H9 (cell line): Measurements from ENCODE around the gene IRAK4. TPM values are rescaled to one million over a fixed set of nuclear protein-coding genes. Genes with fewer than 3 reads are reported as not detected.

Experiments
- DNase-seq: peaks from one replicate; pipeline ENCODE4 v3.0.0-alpha.2; 2017
- H2AFZ ChIP-seq: one replicate; pipeline ENCODE4 v1.6.1; 2013; ENCODE audit warnings: mild to moderate bottlenecking, low read length, control low read depth, moderate library complexity
- H2AK5ac ChIP-seq: 2 replicates; pipeline ENCODE4 v1.6.1; 2013; ENCODE audit warnings: low read length, control low read depth, mixed read lengths; ENCODE audit not compliant: insufficient read length
- H2BK120ac ChIP-seq: one replicate; pipeline ENCODE4 v1.6.1; 2013; ENCODE audit warnings: low read depth, mild to moderate bottlenecking, low read length, control low read depth, inconsistent platforms; ENCODE audit not compliant: poor library complexity, severe bottlenecking
- H2BK12ac ChIP-seq: 2 replicates; pipeline ENCODE4 v1.6.1; 2013; ENCODE audit warnings: low read length, control low read depth, mixed read lengths, low read depth; ENCODE audit not compliant: insufficient read length
- H2BK15ac ChIP-seq: 2 replicates; pipeline ENCODE4 v1.6.1; 2013; ENCODE audit warnings: low read depth, low read length, control low read depth
- H2BK20ac ChIP-seq: one replicate; pipeline ENCODE4 v1.6.1; 2013; ENCODE audit warnings: low read depth, mild to moderate bottlenecking, low read length, control low read depth, inconsistent platforms; ENCODE audit not compliant: poor library complexity, severe bottlenecking
- H2BK5ac ChIP-seq: 2 replicates; pipeline ENCODE4 v1.6.1; 2013; ENCODE audit warnings: low read length, control low read depth, mixed read lengths; ENCODE audit not compliant: insufficient read length
- H3K14ac ChIP-seq: 2 replicates; pipeline ENCODE4 v1.6.1; 2013; ENCODE audit warnings: low read length, control low read depth; ENCODE audit not compliant: insufficient read depth
- H3K18ac ChIP-seq: 2 replicates; pipeline ENCODE4 v1.6.1; 2013; ENCODE audit warnings: low read depth, mild to moderate bottlenecking, mixed read lengths, low read length, control low read depth; ENCODE audit not compliant: insufficient read length
- H3K23ac ChIP-seq: 2 replicates; pipeline ENCODE4 v1.6.1; 2013; ENCODE audit warnings: low read length, control low read depth, mixed read lengths, low read depth; ENCODE audit not compliant: insufficient read length
- H3K23me2 ChIP-seq: 2 replicates; pipeline ENCODE4 v1.6.1; 2013; ENCODE audit warnings: low read depth, mild to moderate bottlenecking, mixed read lengths, low read length, control low read depth; ENCODE audit not compliant: insufficient read length, poor library complexity, severe bottlenecking
- H3K27ac ChIP-seq: 2 replicates; pipeline ENCODE4 v1.5.1; 2013; ENCODE audit warnings: low read length, control low read depth, mixed read lengths, low read depth; ENCODE audit not compliant: insufficient read length
- H3K27me3 ChIP-seq: 2 replicates; pipeline ENCODE4 v1.6.1; 2013; ENCODE audit warnings: low read length, control low read depth, inconsistent platforms; ENCODE audit not compliant: insufficient read depth
- H3K4ac ChIP-seq: 2 replicates; pipeline ENCODE4 v1.6.1; 2013; ENCODE audit warnings: low read depth, mild to moderate bottlenecking, control low read depth, inconsistent platforms, low read length, moderate library complexity
- H3K4me1 ChIP-seq: 2 replicates; pipeline ENCODE4 v1.6.1; 2013; ENCODE audit warnings: low read length, control low read depth, inconsistent platforms; ENCODE audit not compliant: insufficient read depth
- H3K4me2 ChIP-seq: 2 replicates; pipeline ENCODE4 v1.6.1; 2013; ENCODE audit warnings: low read length, control low read depth, mixed read lengths; ENCODE audit not compliant: insufficient read length, insufficient read depth
- H3K56ac ChIP-seq: 2 replicates; pipeline ENCODE4 v1.6.1; 2013; ENCODE audit warnings: low read depth, mild to moderate bottlenecking, mixed read lengths, low read length, control low read depth; ENCODE audit not compliant: insufficient read length
- H3K79me1 ChIP-seq: 2 replicates; pipeline ENCODE4 v1.6.1; 2013; ENCODE audit warnings: low read depth, mild to moderate bottlenecking, moderate library complexity, low read length, control low read depth, inconsistent platforms; ENCODE audit not compliant: insufficient read depth, poor library complexity, severe bottlenecking
- H3K79me2 ChIP-seq: 2 replicates; pipeline ENCODE4 v1.6.1; 2013; ENCODE audit warnings: low read length, control low read depth, inconsistent platforms; ENCODE audit not compliant: insufficient read depth
- H3K9ac ChIP-seq: 2 replicates; pipeline ENCODE4 v1.6.1; 2013; ENCODE audit warnings: low read length, control low read depth, mixed read lengths; ENCODE audit not compliant: insufficient read length; ENCODE audit errors: extremely low read depth
- H3K9me3 ChIP-seq: one replicate; pipeline ENCODE4 v1.6.1; 2013; ENCODE audit warnings: low read depth, low read length, inconsistent platforms; ENCODE audit not compliant: control insufficient read depth
- H3T11ph ChIP-seq: one replicate; pipeline ENCODE4 v1.6.1; 2013; ENCODE audit warnings: mild to moderate bottlenecking, low read length, control low read depth, inconsistent platforms
- H4K20me1 ChIP-seq: one replicate; pipeline ENCODE4 v1.6.1; 2013; ENCODE audit not compliant: control insufficient read depth, insufficient read length, insufficient read depth
- H4K5ac ChIP-seq: 2 replicates; pipeline ENCODE4 v1.6.1; 2013; ENCODE audit warnings: low read depth, mild to moderate bottlenecking, mixed read lengths, low read length, control low read depth; ENCODE audit not compliant: insufficient read length
- H4K8ac ChIP-seq: replicated peaks from 2 replicates; pipeline ENCODE4 v1.6.1; 2013; ENCODE audit warnings: low read length, control low read depth, mixed read lengths, low read depth; ENCODE audit not compliant: insufficient read length
- H4K91ac ChIP-seq: 2 replicates; pipeline ENCODE4 v1.6.1; 2013; ENCODE audit warnings: low read depth, mild to moderate bottlenecking, moderate library complexity, mixed read lengths, low read length, control low read depth; ENCODE audit not compliant: insufficient read length
- H3K27ac Mint-ChIP-seq, 3 experiments: 2 replicates in 2 of 3; 3 replicates in 1 of 3; pipeline ENCODE4 v1.8.0; 2020 to 2021; ENCODE audit warnings: mixed read lengths in 3 of 3, mild to moderate bottlenecking in 1 of 3, moderate library complexity in 1 of 3
- H3K27me3 Mint-ChIP-seq: 2 replicates; pipeline ENCODE4 v1.8.0; 2021; ENCODE audit warnings: low read depth, mild to moderate bottlenecking, moderate library complexity, mixed read lengths
- H3K36me3 Mint-ChIP-seq, 3 experiments: 2 replicates in 2 of 3; 3 replicates in 1 of 3; pipeline ENCODE4 v1.8.0; 2020 to 2021; ENCODE audit warnings: low read depth in 3 of 3, mixed read lengths in 3 of 3; ENCODE audit not compliant: insufficient read depth in 1 of 3
- H3K4me1 Mint-ChIP-seq, 2 experiments: 2 replicates each; pipeline ENCODE4 v1.8.0; 2020; ENCODE audit warnings: mixed read lengths in 2 of 2
- H3K4me3 Mint-ChIP-seq, 2 experiments: 2 replicates in 1 of 2; 3 replicates in 1 of 2; pipeline ENCODE4 v1.8.0; 2020 to 2021; ENCODE audit warnings: mild to moderate bottlenecking in 2 of 2, mixed read lengths in 2 of 2, moderate library complexity in 1 of 2
- H3K9me3 Mint-ChIP-seq, 2 experiments: 2 replicates in 1 of 2; 3 replicates in 1 of 2; pipeline ENCODE4 v1.8.0; 2020; ENCODE audit warnings: mild to moderate bottlenecking in 2 of 2, mixed read lengths in 2 of 2, moderate library complexity in 1 of 2
- total RNA-seq: library from RNA; stranded (reverse); gene quantifications from 2 replicates; pipeline ENCODE4 v1.2.1, GENCODE V29; 2021
- TF ChIP-seq, protein P1 (sequence below): fragments of 200-600 bp; sonication (generic); conservative IDR thresholded peaks from 3 replicates; pipeline ENCODE4 v1.8.0; 2021; ENCODE audit warnings: antibody characterized with exemption, mild to moderate bottlenecking

Gene IRAK4
- total RNA-seq, 1 experiment from 2014 or later = 3.0 TPM

DNA sequence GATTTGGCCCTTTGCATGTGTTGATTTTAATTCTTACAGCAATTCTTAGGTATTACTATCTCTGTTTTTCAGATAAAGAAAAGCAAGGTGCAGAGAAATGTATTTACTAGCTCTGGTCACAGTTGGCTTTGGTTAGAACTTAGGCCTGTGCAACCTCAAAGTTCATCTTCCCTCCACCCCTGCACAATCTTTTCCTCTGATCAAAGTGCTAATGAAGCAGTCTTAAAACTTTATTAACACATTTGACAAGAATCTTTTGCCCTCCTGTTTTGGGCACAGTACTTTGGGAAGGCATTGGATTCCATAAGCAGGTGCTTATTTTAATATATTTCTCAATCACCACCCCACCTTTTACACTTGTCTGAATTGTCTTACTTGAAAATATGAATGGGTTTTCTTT, 2.7 kb downstream of the IRAK4 start:
- Histone ChIP-seq H4K5ac (no peak overlapping the region), H3K4me2 (no peak overlapping the region), H2BK15ac (no peak overlapping the region), H3K14ac (no peak overlapping the region), H2AK5ac (no peak overlapping the region), H2BK12ac (no peak overlapping the region), H4K91ac (no peak overlapping the region), H3K4ac (no peak overlapping the region), H3K4me1 (peaks cover 5% of the 10 kb centered on the region), H3K23ac (no peak overlapping the region), H3K9ac (no peak overlapping the region), H2BK20ac (no peak overlapping the region), H3K79me1 (no peaks in the 10 kb centered on the region), H2BK5ac (no peak overlapping the region), H3T11ph (no peak overlapping the region), H3K18ac (no peak overlapping the region), H3K27ac (no peak overlapping the region), H2AFZ (no peak overlapping the region), H3K9me3 (no peaks in the 10 kb centered on the region), H3K56ac (no peak overlapping the region), H4K8ac (no peak overlapping the region), H3K27me3 (no peaks in the 10 kb centered on the region), H2BK120ac (no peak overlapping the region), H3K23me2 (peaks cover 3% of the 10 kb centered on the region), H4K20me1 (no peaks in the 10 kb centered on the region), H3K79me2 (no peaks in the 10 kb centered on the region)
- Mint-ChIP-seq H3K27ac (no peak overlapping the region), H3K27me3 (no peaks in the 10 kb centered on the region), H3K4me1 (peaks cover 38 to 49% of the 10 kb centered on the region in 2 experiments), H3K36me3 (no peaks in the 10 kb centered on the region), H3K9me3 (no peaks in the 10 kb centered on the region), H3K4me3 (no peak overlapping the region)
- no peak for DNase-seq
- TF ChIP-seq, protein P1, sequence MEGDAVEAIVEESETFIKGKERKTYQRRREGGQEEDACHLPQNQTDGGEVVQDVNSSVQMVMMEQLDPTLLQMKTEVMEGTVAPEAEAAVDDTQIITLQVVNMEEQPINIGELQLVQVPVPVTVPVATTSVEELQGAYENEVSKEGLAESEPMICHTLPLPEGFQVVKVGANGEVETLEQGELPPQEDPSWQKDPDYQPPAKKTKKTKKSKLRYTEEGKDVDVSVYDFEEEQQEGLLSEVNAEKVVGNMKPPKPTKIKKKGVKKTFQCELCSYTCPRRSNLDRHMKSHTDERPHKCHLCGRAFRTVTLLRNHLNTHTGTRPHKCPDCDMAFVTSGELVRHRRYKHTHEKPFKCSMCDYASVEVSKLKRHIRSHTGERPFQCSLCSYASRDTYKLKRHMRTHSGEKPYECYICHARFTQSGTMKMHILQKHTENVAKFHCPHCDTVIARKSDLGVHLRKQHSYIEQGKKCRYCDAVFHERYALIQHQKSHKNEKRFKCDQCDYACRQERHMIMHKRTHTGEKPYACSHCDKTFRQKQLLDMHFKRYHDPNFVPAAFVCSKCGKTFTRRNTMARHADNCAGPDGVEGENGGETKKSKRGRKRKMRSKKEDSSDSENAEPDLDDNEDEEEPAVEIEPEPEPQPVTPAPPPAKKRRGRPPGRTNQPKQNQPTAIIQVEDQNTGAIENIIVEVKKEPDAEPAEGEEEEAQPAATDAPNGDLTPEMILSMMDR = no peak
